Measurements from ENCODE around the gene SEL1L3. TPM values are rescaled to one million over a fixed set of nuclear protein-coding genes. Genes with fewer than 3 reads are reported as not detected.

Gene SEL1L3
- total RNA-seq, 1 experiment from 2014 or later: 20.2 TPM

DNA sequence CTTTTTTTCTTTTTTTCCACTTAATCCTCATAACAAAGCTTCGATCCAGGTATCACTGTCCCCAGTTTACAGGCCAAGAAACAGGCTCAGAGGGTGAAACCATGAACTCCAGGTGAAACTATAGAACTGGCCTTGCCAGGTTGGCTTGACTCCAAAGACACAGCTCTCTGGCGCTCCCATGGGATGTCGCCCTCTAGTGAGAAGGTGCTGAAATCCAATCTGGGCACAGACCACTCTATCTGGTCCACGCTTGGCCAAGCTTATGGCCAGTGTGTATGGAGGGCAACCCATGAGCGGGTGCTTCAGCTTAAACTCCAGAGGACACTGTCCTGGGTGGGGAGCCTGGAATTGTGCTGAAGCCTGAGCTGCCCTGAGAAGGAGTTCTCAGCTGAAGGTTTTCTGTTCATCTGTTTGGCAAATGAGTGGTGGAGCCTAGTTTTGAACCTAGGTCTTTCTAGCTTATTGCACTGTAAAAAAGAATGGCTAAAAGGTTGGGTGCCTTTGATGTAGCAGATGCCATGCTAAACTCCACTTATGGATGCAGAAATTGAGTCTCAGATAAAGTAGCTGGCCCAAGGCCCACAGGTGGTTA, 70.5 kb downstream of the SEL1L3 start:
- peak; percentile 58 for DNase-seq (ENCODE audit: low read depth)

DNA sequence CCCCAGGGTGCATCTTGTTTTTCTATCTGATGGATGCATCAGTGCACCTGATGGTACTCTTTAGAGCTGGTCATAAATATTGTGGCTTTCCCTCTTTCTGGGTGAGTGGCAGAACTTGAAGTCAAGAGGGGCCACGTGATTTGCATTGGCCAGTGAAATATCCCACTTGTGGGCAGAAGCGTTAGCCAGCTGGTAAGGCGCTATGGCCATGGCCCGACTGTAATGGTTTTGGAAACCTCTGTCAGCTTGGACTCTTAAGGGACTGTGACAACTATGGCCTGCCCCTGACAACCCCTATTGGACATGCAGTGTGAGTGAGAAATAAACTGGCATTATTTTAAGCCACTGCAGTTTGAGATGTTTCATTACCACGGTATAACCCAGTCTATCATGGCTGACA, 72.8 kb downstream of the SEL1L3 start:
- no peak for DNase-seq (ENCODE audit: low read depth)

DNA sequence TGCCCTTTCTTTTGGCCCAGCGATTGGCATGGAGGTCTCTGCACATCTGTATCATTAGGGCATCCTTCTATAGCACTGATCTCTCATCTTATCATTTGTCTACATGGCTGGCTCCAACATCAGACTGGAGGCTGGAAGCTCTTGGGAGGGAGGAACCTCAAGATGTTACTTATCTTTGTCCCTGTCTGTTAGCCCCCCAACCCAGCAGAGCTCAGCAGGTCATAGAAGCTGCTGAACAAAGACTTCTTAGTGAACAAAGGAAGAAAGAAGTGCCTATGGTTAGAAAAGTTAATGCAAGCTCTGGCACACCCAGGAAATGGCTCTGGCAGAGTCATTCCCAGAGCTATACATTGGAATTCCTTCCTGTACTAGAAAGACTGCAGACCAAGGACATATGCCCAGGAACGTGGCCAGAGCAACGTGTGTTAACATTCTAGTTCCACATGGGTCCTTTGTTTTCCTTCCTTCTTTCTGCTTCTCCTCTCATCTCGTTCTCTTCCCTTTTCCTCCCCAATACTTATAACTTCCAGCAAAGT, 74.0 kb downstream of the SEL1L3 start:
- DNase-seq (ENCODE audit: low read depth): no peak

DNA sequence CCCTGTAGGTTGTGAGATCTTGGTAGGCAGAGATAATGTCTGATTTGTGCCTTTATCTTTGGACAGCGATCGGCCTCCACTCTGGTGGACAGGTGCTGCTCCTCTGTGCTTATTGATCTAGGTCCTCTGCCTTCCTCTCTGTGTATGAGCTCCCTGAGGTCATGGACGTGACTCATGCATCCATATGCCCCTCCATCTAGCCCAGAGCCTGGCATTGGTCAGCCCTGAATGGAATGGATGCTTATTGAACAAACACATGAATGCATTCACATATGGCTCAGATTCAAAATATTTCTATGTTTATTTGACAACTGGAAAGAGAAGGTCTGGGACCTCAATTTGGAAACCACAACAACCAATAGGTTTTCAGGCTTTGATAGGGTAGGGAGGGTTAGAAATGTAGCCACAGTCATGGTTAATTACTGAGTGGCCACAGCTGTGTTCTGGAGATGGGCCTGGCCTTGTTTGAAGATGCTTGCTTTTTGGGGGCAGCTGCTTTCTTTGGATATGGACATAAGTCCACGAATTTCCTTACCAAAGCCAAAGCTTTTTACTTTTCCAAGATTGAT, 76.2 kb downstream of the SEL1L3 start:
- DNase-seq (ENCODE audit: low read depth): no peak

DNA sequence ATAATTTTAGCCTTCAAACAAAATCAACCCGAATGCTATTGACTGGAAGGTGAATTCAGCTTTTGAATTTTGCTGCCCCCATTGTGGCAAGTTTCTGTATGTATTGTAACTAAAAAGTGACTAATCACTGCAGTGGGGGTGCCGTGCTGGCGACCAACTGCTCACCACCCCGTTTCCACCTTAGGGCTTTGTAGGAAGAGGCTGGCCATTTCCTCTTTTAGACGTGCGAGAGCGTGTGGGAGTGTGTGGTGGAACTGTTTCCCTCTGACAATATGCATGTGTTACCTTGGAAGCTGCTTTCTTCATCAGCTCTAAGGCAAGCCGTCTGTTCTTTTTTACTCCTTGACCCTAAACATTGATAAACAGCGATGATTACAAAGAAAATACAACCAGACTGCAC, 78.8 kb downstream of the SEL1L3 start:
- DNase-seq (ENCODE audit: low read depth): no peak

DNA sequence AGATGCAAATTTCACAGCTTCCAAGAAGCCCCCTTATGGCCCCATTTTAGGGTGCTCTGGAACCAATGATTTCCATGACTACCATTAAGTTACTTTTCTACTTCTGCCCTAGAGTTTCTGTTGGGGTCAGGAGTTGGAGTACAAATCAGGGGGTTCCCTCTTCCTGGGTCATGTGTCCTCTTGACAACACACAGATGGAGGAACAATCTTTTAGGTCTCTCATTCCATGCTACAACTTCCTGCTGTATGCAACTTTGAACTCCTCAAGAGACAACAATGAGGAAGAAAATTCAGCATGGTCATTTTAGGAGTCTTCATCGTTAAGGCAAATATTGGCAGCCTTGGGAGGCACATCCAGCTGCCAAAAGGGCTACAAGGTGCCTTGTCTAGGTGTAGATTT, 79.7 kb downstream of the SEL1L3 start:
- DNase-seq (ENCODE audit: low read depth): no peak

DNA sequence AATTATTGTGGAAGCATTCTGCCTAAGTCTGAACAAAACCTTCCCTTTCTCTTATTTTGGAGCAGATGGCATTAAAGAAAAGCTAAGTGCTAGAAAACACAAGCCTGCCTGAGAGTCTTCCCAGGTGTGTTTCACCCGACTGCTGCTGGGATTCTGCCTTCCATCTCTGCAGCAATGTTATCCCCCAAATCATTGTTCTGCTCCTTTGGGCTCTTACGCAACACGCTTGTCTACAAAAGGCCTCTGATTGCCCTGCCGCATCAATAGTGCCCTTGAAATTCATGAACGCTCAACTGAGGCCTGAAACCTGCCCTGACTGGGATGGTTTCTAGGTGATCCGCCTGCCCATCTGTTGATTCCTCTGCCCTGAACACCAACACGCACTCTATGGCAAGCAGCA, 80.3 kb downstream of the SEL1L3 start:
- DNase-seq (ENCODE audit: low read depth): no peak

DNA sequence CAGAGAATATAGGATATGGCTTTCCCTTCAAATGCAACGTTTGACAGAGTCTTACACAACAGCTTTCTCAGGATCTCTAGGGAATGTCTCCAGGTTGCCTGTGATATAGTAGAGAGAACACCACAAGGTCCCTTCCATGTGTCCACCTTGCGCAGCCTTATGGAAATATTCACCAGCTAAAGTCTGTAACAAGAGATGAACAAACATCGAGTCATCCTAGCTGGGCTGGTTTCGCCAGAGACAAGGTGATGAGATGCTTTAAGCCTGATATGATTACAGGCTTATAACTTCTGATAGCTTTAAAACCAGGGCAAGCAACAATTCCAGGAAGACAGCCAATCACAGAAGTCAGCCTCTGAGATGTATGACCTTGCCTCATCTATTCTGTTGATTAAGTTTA, 83.8 kb downstream of the SEL1L3 start:
- DNase-seq (ENCODE audit: low read depth): no peak

DNA sequence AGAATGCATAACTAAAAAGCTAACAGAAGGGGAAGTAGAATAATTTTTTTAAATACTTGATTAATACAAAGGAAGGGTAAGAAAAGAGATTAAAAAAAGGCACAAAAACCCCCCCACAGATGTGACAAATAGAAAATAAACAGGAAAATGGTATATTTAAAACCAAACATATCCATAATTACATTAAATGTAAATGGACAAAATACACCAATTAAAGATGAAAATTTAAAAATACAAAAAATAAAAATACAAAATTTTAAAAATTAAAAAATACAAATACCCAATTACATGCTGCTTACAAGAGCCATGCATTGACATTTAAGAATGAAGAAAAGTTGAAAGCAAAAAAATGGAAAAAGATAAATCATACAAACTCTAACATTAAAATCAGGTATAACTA, 86.0 kb downstream of the SEL1L3 start:
- DNase-seq (ENCODE audit: low read depth): no peak

DNA sequence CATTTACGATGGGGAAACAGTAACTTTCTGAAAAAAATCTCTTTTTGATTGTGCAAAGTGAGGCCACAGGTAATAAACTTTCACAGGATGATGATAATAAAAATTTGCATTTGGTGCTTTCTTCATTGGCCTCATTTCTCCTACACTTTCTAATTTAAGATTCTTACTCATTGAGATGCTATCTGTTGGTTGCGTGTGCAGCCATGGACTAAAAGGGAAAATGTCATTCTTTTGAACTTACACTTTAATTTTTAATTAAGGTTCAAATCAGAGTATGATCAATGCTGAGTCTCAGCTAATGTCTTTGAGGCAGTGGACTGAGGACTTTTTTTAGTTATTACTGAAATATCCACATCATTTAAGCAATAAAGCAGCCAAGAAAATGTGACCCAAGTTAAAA, 87.6 kb downstream of the SEL1L3 start:
- DNase-seq (ENCODE audit: low read depth): no peak

DNA sequence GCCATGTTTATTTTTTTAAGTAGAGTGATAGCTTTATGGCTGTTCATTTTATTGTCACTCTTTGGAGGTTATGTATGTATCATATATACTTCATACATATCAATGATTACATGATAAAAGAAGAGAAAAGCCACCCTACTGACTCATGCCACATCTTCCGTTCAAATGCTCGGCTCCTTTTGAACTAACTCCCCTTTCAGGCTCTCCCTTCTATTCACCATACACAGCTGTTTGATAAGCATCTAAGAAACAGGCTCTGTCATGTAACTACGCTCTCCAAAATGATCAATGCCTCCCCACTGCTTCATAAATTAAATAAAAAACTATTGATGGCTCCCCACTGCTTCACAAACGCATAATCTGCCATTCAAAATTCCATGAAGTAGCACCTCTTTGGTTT, 89.4 kb downstream of the SEL1L3 start:
- no peak for DNase-seq (ENCODE audit: low read depth)

DNA sequence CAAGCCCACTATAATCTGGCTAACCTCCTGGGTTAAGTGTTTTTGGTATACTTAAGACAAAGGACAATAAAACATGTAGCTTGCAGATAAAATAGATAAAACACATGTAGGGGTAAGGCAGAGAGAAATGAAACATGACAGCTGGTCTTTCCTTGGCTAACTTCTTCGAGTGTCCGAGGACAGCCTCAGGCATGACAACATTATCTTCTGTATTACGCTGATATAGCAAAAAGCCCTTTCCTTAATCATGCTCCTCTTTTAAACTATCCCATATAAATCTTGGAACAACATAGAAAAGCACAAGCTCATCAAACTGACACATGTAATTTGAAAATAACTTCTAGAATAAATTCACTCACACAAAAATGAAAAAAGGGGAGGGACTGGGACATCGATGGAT, 91.1 kb downstream of the SEL1L3 start:
- DNase-seq (ENCODE audit: low read depth): no peak

DNA sequence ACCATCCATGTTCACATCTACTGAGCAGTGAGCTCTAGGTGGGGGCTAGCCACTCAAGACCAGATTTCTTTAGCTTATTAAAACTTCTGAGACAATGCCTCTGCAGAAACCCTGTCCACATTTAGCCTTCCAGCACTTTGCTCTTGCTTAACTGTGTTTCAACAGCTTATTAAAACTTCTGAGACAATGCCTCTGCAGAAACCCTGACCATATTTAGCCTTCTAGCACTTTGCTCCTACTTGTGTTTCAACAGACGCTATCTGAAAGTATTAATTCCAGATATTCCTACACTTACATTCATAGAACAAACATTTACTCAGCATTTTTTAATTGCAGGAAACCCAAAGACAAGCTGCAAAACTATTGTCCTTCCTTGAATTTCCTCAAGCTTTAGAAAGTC, 91.9 kb downstream of the SEL1L3 start:
- DNase-seq (ENCODE audit: low read depth): no peak

DNA sequence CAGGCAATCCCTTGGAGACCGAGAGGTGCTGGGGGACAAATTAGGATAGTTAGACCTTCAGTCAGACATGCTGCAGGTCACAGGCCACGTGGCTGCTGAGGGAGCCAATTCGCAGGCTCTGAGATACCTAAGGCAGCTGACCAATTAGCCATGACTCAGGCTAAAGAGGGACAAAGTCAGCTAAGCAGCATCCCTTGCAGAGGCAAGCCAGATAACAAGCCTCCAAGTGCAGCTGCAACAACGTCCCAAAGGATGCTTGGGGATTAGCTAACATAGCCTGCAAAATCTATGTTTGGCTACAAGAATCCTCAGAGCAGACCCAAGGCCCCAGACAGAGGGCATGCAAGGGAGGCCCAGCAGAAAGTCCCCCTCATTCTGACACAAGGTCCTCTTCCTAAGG, 93.5 kb downstream of the SEL1L3 start:
- DNase-seq (ENCODE audit: low read depth): no peak

DNA sequence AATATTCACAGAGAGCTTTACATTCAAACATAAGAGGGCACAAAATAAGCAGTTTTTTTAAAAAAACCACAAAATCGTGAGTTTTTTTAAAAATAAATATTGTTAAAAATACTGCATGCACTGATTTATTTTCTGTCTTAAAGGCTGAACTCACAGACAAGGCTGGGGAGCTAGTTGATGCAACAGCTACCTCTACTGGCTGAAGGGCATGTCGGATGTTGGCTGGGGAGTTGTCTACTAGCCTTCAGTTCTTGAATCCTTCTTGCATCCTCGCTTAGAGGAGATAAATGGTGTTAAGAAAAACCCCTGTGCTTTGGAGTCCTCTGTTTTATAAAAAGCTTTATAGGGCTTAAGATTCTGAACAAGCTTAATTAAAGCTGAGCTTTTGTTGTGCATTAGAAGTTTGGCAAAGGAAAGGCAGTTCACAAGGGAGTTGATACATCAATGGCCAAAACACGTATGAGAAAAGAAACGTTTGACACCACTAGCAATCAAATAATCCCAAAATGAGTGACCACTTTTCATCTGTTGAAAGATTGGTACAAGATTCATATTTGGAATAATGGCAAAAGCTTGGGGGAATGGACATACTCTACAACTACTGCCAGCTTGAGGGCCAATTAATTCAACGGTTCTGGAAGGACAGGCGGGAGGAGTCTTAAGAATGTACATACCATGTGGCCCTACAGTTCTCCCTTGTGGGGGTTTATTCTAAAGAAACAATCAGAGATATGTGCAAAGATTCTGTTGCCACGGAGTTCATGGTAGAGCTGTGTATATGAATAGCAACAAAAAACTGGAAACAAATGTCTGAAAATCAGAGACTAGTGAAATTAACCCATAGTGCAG, 94.7 kb downstream of the SEL1L3 start:
- peak; percentile 65 for DNase-seq (ENCODE audit: low read depth)

DNA sequence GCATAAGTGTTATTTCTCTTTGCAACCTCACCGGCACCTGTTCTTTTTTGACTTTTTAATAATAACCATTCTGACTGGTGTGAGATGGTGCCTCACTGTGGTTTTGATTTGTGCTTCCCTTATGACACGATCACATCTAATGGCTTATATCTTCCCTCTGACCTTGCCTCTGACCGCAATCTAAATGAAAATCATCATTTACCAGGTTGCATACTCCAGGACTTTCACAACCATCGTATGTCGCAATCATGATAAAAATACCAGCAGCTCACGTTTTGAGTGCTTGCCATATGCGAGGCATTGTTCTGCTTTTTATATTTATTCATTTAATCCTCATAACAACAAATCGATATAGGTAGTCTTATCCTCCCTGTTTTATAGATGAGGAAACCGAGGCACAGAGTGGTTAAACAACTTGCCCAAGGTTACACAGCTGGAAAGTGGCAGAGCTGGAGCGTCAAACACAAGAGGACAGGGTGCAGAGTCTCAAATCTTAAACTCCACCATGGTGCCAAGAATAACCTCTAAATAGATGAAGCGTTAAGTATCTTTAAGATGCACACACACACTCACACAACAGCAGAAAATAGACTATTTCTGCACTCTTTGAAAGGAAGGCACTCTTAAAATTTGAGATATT, 102.2 kb downstream of the SEL1L3 start:
- no peak for DNase-seq (ENCODE audit: low read depth)

DNA sequence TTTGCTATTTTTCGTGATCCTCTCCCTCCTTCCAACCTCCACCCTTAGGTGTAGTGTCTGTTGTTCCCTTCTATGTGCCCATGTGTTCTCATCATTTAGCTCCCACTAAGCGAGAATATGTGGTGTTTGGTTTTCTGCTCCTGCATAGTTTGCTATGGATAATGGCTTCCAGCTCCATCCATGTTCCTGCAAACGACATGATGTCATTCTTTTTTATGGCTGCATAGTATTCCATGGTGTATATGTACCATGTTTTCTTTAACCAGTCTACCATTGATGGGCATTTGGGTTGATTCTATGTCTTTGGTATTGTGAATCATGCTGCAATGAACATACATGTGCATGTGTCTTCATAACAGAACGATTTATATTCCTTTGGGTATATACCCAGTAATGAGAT, 102.7 kb downstream of the SEL1L3 start:
- no peak for DNase-seq (ENCODE audit: low read depth)

DNA sequence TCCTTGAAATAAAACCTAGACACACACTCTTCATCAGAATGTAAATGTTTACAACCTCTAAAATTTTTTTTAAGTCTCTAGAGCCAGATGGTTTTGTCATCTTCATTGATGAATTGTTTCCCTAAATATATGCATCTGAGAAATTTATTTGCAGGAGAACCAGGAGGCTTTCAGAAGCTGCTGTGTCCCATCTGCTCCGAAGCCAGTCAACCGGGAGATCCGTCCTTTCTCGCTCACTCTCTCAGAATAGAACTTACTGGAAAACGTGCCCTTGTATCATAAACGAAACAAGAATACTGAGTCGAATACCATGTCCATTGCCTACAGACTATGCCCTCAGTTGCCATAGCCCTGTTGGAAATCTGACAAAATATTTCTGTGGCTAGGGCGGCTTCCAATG, 103.7 kb downstream of the SEL1L3 start:
- DNase-seq (ENCODE audit: low read depth): no peak

DNA sequence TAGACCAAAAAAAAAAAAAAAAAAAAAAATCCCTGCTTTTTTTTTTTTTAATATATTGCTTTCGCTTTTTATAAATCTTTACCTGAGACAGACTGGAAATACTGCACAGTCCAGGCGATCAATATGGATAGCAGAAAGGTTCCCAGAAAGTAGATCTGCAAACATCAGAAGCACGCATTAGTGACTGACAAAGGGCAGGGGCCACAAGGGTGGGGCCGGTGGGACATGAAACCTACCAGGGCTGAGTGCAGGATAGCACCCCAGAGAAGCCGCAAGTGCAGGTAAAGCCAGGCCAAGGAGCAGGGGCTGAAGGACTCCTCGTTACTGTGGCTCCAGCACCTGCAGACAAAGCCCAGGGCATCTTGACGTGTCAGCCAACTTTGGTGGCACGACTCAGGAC, 105.3 kb downstream of the SEL1L3 start:
- DNase-seq (ENCODE audit: low read depth): no peak

DNA sequence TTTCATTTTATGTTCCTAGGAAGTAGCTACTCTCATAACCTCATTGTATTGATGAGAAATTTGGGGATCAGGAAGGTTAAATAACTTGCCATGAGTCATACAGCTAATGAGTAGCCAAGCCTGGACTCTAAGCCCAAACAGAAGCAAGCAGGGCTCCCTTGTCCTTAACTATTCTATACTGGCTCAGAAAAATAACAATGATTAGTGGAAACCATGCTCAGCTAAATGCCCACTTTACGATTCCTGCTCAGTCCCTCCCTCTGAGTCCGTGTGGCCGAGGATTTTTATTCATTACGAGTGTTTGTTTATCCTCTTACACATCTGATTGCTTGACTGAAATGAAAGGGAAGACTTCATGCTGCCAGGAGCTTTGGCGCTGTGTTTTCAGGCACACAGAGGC, 106.3 kb downstream of the SEL1L3 start:
- DNase-seq (ENCODE audit: low read depth): no peak

DNA sequence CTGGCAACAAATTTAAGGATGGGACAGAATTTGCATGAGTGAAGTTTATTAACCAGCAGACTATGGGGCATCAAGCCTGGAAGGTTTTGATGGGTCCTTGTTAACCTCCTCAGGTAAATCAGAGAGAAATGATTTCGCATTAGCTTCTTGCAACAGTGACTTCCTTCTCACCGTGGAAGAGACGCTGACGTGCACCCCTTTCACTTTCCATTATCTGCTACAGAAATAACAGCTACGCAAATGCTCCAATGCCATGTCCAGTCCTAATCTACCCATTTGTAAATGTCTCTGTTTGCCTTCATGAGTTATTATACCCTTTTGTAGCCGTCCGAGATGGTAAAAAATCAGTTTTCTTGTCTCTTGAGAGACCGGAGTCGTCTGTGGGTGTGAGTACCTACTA, 106.9 kb downstream of the SEL1L3 start:
- no peak for DNase-seq (ENCODE audit: low read depth)

DNA sequence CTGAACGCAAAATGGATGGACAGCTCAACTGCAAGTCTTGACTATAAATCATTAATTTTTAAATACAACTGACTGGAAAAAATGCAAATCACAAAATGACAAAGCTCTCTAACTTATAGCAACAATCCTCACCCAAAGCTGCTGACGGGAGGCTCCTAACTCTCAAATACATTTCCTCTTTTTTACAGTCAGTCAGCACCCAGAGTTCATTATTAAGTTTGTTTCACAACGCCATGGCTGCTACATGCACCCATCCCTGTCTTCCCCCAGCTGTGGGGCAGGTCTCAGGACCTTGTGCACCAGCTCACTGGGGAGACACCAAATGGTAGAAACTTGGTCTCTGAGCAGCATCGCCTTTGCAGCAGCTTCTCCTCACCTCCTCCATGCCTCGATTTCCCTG, 109.5 kb downstream of the SEL1L3 start:
- DNase-seq (ENCODE audit: low read depth): no peak

DNA sequence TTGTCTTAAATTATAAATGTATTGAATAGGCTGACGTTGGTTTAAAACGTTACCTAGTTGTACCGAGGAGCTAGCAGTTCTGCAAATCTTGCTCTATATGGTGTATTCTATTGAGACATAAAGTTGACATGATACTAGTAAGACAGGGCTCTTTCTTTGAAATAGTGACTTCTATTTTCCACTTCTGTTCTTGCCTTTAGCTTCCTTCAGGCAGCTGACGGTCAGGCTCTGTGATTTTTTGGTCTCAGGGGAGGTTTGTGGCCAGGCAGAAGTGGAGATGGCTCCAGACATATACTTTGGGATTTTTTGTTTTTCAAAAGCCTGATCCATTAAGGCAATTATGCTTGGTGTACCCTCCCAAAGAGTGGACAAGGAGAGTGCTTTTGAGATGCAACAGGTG, 111.9 kb downstream of the SEL1L3 start:
- no peak for DNase-seq (ENCODE audit: low read depth)

Measured in Daoy (cell line).